HG03103 (cell line): ENCODE measurements around the gene CTNNBL1.
"Not testable (repeated sequence)": the region's sequence is repeated elsewhere in the genome, so short reads cannot be mapped to it uniquely, and the experiment has no call there.

Experiments used
- ATAC-seq: cut with Tn5 transposase; IDR thresholded peaks from one replicate; pipeline ENCODE4 v1.9.1; 2021; ENCODE audit warnings: low read depth; ENCODE audit not compliant: unreplicated experiment

The CTNNBL1 gene

DNA sequence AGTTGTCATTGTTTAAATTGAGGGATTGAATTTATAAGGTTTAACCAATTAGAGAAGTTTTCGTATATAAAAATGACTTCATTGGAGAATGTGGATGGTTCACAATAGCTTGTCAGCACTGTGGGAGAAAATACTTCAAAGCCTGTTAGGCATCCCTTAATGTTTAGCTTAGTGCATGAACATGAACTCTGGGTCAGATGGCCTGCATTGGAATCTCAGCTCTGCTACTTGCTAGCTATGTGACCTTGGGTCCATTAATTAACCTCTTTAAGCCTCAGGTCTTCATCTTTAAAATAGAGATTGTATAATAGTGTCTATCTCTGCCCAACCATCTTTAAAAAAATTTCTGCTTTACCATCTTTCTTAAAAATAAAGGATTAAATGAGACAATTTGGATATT, 11.1 kb downstream of the CTNNBL1 start:
- ATAC-seq = no peak

DNA sequence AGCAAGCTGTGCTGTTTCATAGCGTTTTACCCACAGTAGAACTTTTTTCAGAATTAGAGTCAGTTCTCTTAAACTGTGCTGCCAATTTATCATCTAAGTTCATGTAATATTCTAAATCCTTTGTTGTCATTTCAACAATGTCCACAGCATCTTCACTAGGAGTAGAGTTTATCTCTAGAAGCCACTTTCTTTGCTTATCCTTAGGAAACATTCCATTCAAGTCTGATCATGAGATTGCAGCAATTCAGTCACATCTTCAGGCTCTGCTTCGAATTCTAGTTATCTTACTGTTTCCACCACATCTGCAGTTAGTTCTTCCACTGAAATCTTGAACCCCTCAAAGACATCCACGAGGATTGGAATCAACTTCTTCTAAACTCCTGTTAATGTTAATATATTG, 12.5 kb downstream of the CTNNBL1 start:
- ATAC-seq = no peak

DNA sequence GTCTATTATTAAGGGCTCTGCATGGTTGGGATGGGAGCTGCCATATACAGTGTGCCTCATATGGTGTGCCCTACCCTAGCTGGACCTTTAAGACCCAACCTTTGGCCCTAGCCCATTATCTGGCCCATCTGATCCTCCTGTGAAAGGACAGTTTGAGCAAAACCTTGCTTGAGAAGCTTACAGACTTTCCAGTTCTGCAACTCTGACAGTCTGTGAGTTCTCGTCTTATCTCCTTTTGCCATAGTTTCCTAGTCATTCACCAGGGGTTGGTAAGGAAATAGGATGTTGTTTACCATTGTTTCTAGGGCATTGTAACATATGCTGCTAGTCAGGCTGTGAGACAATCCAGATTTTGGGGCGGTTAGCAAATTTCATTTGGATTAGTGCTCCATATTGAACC, 17.2 kb downstream of the CTNNBL1 start:
- ATAC-seq = no peak

DNA sequence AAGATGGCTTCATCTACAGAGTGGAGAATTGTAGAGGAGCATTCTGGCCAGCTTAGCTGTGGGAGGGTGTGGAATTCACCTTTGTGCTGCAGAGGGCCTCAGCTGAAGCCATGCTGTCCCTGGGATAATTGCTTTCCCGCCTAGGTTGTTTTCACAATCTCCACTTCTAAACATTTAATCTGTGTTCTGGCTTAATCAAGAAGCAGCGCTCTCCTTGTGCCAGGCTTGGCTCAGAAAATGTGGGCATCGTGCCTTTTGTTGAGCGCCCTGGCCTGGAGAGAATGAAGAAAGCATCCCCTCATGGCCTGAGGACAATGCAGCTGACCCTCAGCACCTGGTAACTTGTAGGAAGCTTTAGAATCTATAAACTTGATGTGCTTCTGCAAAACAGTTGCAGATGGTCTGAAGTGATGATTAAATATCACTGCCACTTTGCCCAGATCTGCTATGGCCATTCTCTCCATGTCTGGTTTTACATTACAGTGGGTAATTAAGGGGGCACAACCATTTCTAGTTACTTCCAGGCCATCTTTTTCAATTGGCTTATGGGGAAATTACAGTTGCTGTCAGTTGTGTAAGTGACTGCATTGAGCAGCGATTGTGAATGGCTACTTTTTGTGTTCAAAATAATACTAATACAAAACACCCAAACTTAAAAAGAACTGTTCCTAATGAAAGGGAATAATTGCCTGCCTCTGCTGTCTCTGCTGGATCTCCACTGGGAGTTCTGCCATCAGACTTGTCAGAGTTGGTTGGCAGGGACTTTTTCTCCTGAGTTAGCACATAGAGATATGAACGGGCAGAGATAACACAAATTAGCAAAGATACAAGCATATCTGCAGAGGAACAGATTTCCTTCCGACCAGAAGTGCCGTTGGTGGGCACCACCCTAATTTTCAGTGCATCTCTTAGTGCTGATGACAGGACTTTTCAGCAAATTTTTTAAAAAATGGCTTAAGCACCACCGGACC, 18.4 kb downstream of the CTNNBL1 start:
- ATAC-seq = no peak

DNA sequence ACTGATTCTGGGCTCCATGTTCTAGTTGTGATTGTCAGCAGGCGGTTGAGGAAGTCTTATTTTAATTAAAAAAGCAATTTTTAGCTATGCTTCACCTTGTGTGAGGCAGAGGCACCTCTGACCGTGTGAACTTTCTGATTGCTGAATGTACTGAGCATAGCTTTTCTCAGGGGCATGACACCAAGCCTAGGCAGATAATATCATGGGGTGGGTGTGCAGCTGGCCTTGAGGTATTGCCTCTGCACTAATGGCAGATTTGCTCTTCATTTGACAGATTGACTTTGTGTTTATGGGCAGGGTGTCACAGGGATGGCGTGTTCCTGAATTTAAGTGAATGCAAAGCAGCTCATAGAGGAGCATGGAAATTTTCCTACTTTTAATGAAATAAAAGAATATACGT, 19.6 kb downstream of the CTNNBL1 start:
- ATAC-seq = no peak

DNA sequence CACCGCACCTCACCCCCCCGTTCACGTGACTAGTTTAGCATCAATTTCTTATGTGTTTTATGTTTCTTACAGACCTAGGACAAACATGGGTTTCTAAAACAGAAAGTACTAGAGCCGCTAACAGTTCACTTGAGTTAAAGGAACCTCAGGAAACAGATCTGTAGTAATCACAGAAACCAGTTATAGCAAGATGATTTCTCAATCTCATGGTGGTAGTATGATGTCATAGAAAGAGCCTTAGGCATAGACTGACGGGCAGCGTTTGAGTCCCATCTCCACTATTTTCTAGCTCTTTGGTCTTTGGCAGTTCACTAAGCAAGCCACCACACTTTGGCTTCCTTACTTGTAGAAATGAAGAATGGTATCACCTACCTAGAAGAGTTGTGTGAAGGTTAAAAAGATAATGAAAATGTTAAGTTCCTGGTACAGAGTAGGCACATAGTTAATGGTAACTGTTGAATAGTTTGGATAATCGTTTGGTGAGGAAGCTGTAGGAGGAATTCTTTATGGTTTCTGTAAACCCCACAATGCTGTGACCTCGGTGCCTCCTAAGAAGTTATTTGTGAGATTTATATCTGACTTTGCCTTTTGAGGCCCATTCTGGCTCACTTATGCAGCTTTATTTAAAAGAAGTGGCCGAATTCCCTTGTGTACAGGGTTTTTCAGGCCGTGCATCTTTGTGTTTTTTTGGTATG, 21.3 kb downstream of the CTNNBL1 start:
- no peak for ATAC-seq

DNA sequence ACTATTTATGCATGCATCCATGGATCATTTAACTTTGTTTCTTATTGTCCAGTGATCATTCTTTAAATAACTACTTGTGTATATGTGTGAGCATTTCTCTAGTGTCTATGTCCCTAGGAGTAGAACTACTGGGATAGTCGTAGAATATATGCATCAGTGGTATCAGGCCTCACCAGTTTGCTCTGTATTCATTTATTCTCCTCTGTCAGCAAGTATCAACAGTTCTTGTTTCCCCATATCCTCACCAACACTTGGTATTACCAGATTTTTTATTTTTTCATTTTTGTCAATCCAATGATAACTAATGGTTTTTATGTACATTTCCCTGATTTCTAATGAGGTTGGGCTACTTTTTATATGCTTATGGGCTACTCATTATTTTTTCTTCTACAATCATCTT, 27.9 kb downstream of the CTNNBL1 start:
- ATAC-seq = no peak

DNA sequence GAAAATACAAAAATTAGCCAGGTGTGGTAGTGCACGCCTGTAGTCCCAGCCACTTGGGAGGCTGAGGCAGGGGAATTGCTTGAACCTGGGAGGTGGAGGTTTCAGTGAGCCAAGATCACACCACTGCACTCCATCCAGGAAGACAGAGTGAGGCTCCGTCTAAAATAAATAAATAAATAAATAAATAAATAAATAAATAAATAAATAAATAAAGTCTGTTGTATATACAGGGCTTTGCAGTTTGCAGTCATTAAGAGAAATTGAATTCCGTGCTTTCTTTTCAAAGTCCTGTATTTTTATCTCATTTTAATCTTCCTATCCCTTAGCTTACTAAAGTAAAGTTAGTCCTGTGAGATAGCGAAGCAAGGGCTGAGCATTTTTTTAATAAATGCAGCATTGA, 28.5 kb downstream of the CTNNBL1 start:
- not testable (repeated sequence) for ATAC-seq

DNA sequence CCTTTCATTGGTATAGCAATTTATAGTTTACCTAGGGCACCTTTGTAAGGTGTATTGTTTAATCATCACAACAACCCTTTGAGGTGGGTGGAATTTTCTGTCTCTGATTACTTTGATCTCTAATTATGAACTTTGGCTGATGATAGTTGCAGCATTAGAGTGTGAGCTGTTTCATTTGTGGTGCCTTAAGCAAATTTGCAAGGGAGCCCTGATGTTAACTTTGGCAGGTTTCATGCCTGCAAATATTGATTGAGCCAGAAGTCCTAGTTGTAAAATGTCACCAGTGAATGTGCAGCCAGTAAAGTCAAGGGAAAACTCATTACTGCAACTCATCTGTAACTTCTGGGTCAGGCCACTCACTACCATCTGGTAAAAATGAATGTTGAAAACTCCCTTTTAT, 29.8 kb downstream of the CTNNBL1 start:
- no peak for ATAC-seq

DNA sequence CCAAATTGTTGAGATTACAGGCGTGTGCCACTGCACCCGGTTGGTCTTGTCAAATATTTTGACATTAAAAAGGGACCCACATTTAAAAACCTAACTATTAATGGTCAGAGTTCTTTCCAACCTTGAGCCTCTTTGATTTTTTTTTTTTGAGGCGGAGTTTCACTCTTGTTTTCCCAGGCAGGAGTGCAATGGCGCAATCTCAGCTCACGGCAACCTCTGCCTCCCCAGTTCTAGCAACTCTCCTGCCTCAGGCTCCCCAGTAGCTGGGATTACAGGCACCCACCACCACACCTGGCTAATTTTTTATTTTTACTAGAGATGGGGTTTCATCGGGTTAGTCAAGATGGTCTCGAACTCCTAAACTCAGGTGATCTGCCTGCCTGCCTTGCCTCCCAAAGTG, 31.3 kb downstream of the CTNNBL1 start:
- no peak for ATAC-seq

DNA sequence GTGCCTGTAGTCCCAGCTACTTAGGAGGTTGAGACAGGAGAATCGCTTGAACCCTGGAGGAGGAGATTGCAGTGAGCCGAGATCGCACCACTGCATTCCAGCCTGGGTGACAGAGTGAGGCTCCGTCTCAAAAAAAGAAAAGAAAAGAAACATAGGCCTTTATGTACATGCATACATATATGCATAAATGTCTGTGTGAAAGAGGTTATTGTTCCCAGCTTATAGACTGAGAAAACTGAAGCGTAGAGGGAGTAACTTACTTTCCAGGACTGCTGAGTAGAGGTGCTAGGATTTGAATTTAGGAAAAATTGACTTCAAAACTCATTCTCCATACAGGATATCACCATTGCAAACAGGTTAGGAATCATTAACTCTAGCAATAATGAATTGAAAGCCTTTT, 32.0 kb downstream of the CTNNBL1 start:
- ATAC-seq = no peak

DNA sequence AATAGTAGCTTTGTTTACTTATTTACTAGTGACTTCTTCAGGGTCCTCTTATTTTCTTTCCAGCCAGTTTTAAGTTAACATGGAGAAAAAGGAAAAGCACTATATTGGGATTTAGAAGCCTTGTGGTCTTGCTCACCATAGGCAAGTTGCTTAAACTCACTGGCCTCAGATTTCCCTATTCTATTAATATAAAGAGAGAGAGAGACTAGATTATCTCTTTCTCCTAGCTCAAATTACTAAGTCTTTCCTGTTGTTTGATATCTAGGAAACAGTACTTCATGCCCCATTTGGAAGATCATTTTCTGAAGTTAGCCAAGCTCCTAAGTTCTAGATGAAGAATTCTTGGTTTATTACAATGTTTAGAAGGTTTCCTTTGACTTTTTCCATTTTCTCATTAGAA, 32.5 kb downstream of the CTNNBL1 start:
- ATAC-seq = no peak

DNA sequence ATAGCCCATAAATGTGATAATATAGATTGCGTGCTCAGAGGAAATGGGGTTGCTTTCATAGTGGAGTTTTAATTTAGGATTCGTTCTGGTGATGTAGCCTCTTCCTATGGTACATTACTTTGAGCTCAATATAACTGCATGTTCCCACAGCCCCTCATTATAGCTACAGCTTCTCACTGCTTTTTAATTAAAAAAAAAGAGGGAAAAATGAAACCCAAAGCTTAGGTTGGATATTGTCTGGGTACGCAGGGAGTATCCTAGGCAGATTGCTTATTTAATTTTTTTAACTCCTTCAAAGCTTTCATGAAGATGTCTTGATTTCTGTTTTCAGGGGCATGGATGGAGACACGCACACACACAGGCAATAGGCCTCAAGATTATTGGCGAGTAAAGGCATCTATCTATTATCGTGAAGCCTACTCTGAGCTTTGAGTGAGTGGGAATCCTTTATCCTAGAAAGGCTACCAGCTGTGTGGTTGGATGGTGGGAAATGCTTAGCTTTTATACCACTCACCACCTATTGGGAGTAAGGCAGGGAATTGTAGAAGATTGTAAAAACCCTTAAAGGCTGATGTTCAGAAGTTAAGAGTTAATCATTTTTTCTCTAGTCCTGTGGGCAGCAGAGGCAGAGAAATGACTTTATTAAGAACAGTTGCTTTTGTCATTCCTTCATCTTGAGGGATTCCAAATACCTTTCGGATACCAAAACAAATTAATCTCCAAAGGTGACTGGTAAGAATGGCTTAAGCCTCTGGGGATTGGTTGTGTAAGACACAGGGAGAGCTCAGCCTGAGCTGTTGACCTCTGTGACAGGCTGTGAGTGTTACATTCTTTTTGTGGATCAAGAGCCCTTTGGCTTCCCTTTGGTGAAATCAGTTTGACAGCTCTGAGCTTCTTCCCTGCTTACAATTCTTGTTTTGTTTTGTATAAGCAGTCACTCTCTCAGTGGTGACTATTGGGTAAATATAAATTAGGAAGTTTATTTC, 33.4 kb downstream of the CTNNBL1 start:
- no peak for ATAC-seq

DNA sequence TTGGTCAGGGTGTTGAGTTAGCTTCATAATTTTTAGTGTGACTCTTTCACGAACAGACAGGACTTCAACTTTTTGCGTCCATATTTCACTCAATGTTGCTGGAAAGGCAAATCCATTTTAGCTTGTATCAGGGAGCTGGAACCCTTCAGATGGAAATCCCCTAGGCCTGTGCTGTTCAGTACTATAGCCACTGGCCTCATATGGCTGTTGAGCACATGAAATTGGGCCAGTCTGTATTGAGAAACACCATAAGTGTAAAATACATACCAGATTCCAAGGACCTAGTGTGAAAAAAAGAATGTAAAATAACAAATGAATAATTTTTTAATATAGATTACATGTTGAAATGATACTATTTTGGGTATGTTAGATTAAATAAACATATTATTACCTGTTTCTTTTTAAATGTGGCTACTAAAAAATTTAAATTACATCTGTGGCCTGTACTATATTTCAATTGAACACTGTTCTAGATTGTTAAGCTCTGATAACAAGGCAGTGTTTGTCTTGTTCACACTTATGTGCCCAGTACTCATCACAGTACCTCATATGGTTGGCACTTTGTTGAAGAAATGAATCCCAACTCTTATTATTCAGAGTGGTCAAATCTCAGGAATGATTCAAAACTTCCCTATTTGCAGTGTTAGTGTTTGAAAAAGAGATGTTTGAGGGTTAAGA, 34.3 kb downstream of the CTNNBL1 start:
- ATAC-seq = no peak

DNA sequence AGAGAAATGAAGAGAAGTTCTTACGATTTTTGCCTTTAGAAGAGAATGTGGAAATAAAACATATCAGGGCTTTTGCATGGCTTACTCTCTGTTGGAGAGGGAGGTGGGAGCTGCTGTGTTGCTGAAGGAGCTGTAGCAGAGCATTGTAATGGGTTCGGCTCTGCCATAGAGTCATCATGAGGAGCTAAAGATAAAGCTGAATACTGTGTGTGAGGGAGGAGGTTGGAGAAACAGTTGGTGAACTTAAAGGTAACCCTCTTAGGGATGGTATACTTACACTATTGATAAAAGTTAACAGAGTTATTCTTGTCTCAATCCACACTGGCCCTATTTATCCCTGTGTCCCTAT, 34.8 kb downstream of the CTNNBL1 start:
- no peak for ATAC-seq

DNA sequence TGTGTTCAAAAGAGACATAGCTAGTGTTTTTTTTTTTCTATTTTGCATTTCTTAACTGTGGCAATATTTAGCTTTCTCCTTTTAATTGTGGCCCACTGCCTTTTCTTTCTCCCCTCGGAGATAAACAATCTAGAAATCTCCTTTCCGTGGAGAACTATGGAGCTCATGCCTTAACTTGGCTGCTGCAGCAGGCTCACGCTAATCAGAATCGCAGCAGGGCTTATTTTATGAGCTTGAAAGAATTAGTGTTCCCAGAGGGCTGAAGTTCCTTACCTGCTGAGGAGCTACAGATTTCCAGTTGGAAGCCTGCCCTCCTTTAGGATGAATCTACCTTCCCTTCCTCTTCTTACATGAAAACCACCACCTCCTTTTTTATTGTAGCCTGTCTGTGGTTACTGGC, 35.6 kb downstream of the CTNNBL1 start:
- ATAC-seq = no peak

DNA sequence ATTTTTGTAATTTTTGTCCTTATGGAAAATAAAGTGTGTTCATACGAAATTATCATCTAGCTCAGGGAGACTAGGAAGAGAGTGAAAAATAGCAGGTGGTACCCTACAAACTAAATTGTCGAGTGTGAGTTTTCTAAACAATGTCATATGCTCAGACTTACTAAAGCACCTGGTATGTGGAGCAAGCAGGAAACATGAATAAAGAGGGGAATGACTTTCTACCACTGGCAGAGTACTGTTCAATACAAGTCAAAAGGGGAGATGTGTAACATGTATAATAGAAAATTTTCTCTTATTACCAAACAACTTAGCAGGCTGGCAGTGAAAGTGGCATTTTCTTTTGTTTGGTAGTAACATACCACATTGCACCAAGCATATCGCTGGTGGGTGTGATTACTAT, 36.1 kb downstream of the CTNNBL1 start:
- no peak for ATAC-seq

DNA sequence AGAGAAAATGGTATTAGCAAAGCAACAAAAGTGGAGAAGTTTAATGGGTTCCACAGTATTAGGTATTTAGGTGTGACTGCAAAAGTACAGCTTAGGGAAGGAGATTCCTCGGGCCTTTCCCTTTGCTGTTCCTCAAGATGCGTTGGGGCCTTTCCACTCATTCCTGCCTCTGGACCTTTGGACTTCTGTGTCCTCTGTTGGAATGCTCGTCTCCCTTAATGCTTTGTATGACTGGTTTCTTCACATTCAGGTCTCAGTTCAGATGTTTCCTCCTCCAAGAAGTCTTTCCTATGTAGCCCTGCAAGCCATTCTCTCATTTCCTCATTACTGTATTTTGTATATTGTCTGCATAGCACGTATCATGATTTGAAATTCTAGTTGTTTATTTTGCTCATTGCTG, 39.6 kb downstream of the CTNNBL1 start:
- no peak for ATAC-seq

DNA sequence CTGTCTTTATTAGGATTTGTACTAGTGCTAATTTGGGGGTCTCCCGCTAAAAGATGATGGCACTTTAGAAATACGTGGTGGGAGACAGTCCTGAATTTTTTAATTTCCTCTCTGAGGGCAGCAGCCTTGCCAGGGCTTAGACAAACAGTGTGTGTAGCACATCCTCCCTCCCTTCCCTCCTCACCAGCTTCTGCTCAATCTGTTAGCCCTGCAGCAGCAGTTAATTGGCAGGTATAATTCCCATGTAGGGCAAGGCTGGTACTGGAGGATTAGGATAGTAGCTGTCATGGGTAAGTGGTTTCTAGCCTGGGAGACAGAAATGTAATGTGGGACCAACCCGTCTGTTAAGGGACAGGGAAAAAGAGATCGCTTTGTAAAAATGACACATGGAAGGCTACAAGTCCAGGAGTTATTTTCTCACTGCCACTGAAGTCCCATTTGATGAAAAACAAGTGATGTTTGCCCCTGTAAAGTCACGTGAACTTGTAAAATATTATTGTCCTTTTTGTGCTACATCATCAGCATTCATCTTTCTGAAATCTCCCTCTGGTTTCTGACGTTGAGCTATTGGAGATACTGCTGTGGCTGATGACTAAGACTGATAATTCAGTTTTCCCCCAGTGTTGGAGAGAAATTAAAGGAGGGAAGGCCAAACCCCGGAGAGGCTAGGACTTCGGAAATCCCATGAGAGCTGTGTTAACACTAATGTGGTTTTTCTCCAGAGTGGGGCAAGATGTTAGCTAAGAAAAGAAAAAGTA, 40.6 kb downstream of the CTNNBL1 start:
- ATAC-seq = no peak

DNA sequence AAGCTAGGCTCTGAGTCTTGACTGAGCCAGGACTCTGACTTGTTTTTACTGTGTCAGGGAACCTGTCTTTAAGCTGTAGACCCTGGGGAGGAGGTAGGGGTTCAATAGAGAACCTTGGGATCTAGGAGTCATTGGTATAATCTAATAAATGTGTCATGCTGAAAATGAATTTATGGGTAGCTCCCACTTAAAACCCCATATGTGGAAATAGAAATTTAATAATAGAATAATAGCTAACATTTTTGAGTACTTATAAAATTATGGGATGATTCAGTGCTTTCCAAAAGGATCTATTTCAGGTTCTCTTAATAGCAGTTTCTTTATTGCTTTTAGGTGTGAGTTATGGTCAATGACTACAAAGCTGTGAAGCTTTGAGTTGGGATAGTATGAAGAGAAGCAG, 41.7 kb downstream of the CTNNBL1 start:
- no peak for ATAC-seq
